GM19193 (cell line): ENCODE data around the gene SH3BP2.
A peak's percentile ranks its signal among the peaks of the same experiment; 100 is the strongest.

Experiments used
- POLR2A ChIP-seq: IDR thresholded peaks from 4 replicates; pipeline ENCODE4 v1.6.1; 2011; ENCODE audit not compliant: insufficient read depth, insufficient read length; ENCODE audit errors: extremely low read depth

Gene SH3BP2

DNA sequence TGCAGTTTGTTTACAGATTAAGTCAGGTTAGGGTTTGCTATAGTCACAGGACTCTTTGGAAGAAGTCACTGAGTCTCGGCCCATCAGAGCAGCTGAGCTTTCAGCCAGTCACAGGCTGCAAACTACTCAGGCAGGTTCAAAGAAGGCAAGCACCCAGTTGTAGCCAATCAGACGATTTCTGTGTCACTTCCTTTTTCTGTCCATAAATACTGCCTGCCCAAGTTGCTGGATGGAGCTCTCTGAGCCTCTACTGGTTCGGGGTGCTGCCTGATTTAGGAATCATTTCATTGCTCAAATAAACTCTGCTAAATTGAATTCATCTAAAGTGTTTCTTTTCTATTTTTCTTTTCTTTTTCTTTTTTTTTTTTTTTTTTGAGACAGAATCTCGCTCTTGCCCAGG lies 7.3 kb upstream of the SH3BP2 start:
- peak; percentile 35 for TF ChIP-seq POLR2A

- TF ChIP-seq POLR2A: no peak
Observed at GRCh38 chr4:2786152-2786671, 6.7 kb upstream of the SH3BP2 start.

GRCh38 chr4:2786794-2787229 lies 6.1 kb upstream of the SH3BP2 start:
- TF ChIP-seq POLR2A: no peak

DNA sequence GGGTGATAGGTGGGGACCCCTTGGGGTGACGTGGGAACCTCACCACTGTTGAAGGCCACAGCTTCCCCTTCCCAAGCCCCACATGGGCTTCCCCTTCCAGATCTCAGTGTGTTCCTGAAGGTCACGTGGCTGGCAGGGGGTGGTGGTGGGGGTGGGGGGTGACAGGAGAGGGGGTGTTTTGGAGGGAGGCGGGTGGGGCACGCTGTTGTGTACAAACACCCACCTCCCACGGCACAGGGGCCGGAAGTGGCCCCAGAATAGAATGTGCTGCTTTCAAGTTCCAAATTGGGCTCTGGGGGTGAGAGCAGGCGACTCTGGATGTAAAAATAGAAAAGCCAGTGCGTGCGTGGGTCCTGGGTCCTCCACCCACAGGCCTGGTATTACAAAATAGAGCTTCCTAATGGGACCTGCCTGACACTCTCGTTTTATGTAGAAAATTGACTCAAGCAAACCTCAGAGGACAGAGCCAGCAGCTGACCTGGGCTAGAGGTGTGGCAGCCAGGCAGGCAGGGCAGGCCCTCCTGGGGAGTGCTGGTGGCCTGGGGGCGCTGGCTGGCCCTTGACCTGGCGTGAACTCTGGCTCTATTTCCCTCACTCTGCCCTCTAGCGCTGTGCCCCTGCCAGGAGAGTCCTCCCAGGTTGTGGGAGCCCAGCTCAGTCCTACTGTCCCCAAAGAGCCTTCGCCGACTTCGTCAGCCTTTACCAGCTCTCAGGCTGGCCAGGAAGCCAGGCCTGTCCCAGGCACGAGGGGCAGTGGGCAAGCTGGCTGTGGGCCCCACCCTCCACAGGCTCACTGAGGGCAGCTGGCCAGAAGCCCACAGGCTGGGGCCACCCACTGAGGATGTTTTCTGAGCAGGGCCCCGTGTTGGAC lies 5.4 kb upstream of the SH3BP2 start:
- TF ChIP-seq POLR2A: no peak

DNA sequence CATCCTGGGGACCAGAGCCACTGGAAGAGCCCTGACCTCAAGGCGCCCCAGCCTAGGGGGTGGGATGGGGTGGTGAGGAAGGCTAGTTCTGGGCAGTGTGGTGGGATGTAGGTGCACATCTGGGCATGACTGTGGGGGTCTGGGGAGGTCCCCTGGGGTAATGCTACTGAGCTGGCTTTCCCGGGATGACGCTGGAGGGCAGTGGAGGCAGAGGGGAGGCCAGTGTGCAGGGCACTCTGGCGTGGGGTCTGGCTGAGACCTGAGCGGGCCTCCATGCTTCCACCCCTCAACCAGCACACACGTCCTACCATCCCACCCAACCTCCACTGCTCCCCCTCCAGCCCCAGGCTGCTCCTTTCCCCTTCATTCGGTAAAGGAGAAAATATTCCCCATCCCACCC lies 4.8 kb upstream of the SH3BP2 start:
- no peak for TF ChIP-seq POLR2A

- no peak for TF ChIP-seq POLR2A
Observed at GRCh38 chr4:2788532-2789103, 4.3 kb upstream of the SH3BP2 start.

DNA sequence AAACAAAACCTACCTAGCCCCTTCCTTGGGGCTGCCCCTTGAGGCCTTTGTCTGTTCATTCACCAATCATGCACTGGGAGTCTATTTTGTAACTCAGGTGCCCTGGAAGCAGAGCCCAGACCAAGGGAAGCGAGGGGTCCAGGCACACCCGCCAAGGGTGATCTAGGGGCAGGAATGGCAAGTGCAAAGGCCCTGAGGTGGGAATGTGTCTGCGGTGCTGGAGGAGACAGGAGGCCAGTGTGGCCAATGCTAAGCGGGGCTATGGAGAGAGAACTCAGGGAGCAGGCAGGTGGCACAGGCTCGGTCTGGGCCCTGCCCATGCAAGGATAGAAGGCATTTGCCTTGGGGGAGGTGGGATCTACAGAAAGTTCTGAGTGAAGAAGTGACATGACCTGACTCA lies 3.5 kb upstream of the SH3BP2 start:
- TF ChIP-seq POLR2A: no peak

- no peak for TF ChIP-seq POLR2A
Observed at GRCh38 chr4:2789793-2790582, 2.9 kb upstream of the SH3BP2 start.

- no peak for TF ChIP-seq POLR2A
Observed at GRCh38 chr4:2790583-2791517, 2.0 kb upstream of the SH3BP2 start.

DNA sequence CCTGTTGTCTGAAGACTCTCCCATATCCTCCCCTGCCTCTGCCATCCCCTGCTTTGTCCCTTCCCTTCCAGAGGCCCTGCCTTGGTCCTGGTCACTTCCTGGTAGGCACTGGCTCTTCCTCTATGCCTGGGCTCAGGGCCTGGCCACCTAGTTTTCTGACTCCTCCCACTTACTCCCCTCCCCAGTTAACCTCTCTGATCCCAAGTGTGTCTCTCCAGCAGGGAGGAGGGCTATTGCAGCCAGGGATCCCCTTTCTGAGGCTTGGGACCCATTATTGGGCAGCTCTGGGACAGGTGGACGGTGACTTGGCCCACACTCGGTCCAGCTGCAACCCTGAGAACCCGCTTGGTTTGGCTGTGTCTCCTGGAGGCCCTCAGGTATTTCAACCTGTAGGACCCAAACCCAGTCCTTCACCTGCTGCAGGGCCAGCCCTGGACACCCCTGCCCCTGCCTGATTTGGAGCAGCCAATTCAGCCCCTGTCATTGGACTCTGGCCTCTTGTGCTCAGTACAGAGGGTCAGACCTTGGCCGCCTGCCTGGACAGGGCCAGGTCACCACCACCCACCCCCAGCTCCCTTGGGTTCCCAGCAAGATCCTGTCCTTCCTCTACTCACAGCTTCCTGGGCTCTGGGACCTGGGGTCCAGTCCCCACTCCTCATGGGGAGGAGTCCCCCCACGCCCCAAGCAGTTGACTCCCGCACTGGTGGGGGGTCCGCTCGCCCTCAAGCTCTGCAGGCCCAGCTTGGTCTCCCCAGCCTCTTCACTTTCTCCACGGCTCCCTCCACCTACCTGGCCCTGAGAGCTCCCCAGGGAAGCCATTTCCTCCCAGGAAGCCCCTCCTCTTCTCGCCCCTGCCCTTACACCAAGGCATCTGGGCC lies 1.1 kb upstream of the SH3BP2 start:
- no peak for TF ChIP-seq POLR2A

- no peak for TF ChIP-seq POLR2A
Observed at GRCh38 chr4:2792396-2792710, 532 bp upstream of the SH3BP2 start.

DNA sequence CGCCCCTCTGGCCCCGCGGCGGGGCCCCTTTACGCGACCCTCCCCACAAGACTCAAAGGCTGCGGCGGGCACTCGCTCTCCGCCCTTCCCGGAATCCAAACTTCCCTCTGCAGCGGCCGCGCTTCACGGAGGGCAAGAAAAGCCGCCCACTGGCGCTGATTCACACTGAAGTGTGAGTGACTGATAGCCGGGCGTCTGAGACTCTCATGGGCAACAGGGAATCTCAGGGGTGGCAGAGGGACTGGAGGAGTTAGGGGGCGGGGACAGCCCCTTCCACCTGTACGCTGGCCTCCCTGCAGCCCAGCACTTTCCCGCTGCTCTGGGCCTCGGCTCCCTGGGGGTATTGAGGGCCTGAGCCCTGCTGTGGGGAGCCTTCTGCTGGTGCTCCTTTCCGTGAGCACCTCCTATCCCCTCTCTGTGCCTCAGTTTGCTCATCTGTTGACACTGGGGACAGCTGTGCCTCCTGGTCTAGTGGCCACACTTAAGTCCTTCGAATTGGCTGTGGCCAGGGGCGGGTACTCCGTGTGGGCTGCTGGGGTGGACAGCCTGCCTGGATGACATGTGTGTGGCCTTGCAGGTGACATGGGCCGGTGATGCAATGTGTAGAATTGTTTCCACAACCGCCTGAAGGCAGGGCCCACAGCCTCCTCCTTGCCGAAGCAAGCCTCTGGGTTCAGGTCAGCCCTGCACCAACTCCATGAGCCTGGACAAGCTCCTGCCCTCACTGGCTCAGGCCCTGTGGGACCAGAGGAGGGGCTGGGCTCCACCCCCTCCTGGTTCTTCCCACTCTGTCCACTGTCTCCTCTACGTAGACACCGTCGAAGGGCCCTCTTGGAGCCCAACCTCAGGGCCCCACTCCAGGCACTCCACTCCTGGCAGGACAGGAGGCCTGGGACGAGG lies 951 bp downstream of the SH3BP2 start:
- no peak for TF ChIP-seq POLR2A
